NCI-H2227 (cell line): ENCODE results near the gene NUP98.
"Not testable (repeated sequence)": the region's sequence is repeated elsewhere in the genome, so short reads cannot be mapped to it uniquely, and the experiment has no call there.

ENCODE experiments used
- DNase-seq: peaks from one replicate; lab custom pipeline; 2025; ENCODE audit not compliant: unreplicated experiment; lab: John Stamatoyannopoulos, UW

NUP98 gene

DNA sequence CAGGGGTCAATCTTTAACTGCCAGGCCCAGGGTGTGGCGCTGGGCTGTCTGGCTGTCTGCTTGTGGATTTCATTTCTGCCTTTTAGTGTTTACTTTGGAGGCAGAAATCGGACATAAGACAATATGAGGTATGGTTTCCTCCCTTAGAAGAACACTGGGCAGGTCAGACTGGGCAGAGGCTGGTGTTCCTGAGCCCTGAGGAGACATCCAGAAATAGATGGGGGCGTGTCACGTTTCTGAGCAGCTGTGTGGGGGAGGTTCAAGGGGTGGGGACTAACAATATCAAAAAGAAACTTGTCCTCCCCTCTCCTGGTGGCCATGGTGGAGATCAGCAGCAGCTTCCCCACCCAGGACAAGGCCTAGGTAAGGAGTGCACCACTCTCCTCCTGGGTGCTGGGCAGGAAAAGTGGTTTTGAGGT, 152.5 kb downstream of the NUP98 start, which contains the start of gene ART1:
Gene ART1, plus strand, starts transcription at position 312 of the 419 bp plus-strand sequence. CDS start 14,086 bp downstream, outside the sequence.
- no peak for DNase-seq

DNA sequence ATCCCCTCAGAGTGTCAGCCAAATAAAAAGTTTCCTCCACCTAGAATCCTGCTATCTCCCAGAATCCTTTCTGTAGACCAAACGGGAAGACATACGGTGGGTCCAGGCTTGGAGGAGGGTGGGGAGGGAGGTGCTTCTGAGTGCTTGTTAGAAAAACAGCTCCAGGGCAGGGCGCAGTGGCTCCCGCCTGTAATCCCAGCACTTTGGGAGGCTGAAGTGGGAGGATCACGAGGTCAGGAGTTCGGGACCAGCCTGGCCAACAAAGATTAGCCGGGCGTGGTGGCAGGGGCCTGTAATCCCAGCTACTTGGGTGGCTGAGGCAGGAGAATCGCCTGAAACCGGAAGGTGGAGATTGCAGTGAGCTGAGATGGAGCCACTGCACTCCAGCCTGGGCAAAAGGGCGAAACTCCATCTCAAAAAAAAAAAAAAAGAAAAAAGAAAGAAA, 154.2 kb downstream of the NUP98 start:
- not testable (repeated sequence) for DNase-seq

DNA sequence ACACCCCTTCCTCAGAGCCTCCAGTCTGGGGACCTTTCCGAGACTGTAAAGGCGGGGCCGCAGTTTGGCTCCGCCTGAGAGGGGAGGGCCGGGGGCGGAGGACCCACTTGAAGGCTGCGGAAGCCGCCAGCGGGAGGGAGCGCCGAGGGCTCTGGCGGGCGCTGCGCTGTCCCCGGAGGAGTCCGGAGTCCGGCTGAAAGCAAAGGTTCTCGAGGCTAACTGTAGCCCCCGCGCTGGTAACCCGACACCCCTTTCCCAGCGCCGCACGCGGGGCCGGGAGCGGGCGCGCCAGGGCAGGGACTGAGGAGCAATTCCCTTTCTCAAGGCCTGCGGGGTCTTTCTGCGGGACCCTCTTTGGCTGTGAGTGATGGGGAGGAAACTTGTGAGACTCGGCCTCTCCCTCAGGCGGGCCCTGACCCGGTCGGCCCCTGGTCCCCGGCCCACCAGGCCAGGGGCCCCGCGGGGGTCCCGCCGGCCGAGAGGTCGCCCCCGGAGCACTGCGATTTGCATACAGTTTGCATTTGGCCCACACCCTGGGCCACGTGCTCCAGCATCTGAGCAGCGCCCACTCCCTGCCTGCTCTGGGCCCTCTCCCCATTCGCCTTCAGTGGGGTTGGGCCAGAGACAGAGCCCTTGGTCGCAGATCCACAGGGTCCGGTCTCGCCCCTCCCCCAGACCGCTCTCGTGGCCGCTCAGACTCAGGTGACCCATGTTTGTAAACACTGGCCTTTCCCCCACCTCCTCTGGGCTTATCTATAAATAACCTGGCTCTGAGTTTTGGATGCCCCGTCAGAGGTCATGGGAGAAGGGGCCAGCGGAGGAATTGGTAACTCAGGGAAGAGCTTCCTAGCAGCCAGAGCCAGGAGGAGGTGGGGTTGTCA, 155.0 kb downstream of the NUP98 start:
- DNase-seq: peak; percentile 94

DNA sequence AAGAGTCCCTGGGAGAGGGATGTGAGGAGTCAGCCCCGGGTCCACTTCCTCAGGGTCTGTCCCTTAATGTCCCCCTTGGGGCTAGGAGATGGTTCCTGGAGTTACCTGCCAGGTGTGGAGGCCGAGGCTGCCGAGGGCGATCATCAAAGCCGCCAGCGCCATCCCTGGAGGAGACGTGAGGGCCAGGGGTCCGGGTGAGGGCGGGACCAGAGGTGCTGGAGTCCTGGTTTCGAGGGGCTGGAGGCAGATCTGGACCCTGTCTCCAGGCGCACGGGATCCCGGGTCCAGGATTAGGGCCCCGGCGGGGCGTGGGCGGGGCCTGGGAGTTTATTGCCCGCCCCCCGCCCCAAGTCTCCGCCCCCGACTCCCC, 155.7 kb downstream of the NUP98 start, which contains the start of gene ART5:
Gene ART5, minus strand, starts transcription at position 292 of the 370 bp plus-strand sequence. Its CDS starts 130 bp downstream, at position 162.
- DNase-seq: no peak

DNA sequence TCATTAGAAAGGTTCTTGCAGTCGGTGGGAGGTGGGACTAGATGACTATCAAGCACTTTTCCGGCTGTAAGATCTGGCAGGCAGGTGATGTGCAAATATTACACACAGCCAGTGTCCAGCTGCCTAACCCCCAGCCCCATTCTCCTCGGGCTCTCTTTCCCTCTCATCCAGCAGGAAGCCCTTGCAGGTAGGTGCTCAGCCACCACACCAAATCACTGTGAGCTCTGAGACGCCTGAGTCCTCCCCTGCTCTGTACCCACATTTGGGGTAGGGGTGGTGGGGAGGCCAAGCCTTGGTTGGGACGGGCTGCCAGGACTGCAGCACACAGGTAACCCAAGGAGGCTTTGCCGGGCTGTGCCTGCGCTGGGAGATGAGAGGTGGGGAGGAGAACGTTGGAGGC, 156.2 kb downstream of the NUP98 start:
- DNase-seq: no peak

DNA sequence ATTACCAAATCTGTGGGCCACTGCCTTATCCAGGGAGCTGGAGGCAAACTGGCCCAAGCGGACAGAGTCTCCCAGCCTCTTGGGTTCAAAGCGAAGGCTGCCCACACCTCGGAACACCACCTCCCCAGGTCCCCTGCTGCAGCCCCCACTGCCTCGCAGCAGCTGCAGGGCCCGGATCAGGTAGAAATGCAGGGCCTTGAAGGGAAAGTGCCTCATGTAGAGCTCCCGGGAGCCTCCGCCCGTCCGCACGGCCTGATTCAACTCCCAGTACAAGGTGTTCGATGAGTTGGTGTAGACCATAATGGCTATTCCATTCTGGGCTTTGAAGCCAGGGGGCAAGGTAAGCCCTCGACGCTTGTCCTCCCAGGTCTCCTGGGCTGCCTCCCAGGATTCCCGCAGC, 157.5 kb downstream of the NUP98 start:
- no peak for DNase-seq

DNA sequence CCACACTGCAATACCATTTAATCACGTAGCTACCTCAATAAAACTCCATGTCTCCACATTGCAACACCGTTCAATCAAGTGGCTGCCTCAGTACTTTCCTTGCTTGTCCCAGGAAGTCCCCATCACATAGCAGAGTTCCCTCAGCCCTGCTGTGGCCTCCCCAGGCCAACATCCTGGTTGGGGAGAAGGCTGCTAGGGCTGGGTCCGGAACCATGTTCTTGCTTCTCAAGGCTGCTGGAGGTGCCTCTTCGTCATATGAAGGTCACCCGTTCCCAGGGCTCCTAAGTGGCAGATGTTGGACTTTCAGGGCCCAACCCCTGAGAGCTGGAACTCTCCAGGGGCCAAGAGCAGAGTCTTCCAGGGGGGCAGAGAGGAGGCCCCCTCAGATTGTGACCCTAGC, 158.8 kb downstream of the NUP98 start:
- DNase-seq: no peak

DNA sequence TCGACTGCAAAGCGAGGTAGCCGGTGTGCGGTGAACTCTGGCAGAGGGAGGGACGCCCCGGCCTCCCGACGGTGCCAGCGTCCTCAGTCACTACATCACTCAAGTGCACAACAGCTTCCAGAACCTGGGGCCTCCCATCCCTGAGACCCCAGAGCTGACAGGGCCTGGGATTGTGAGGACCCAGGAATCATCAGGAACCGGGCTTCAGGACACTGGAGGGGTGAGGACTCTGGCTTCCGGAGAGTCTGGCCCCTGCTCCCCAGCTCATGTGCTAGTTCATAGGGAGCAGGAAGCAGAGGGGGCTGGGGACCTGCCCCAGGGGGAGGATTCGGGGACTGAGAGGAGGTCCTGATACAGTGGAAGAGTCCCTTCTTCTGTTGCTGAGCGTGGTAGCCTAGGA, 160.2 kb downstream of the NUP98 start:
- no peak for DNase-seq

DNA sequence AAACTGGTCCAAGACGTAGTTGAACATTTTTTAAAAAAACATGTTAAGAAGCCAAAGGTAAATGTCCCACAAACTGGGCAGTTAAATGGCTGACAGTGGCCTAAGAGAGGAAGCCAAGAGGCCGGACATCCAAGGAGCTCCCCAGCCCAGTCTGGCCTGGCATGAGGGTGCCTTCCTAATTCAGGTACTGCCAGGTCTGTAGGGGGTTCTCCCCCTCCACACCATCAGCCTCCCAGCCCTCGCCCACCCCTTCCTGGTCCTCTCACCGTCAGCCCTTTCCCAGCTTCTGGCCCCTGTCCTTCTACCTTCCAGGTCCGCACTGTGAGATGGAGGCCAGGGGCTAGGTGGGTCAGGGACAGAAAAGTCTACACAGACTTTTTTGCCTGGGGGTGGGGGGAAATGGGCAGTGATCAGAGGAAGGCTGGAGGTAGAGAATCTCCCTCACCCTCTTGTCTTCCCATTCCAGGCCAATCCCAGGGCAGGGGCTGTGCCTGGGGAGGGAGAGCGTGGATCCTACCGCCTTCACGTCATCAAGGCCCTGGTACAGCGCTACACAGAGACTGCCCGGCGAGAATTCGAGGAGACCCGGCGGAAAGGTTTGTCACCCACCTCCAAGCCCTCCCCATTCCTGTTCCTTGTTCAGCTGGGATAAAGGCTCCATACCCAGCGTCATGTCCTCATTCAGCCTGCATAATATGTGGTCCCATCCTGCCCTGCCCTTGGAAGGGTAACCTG, 161.5 kb downstream of the NUP98 start:
- DNase-seq: no peak

DNA sequence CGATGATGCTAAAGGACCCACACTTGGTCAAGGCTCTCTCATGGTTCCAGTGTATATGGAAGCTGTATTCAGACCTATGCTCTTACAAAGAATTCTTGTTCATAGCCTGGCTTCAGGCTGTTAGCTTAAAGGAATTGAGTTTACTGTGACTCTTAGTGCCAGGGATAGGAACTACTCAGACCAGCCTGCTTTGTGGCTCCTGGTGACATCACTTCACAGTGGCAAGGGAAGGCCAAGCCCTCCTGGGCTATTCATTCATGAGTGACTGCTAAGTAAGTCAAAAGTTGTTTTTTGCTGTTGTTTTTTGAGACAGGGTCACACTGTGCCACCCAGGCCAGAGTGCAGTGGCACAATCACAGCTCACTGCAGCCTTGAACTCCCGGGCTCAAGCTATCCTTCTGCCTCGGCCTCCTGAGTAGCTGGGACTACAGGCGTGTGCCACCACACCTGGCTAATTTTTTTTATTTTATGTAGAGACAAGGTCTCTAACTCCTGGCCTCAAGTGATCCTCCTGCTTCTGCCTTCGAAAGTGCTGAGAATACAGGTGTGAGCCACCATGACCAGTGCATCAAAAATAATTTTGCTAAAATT, 165.2 kb downstream of the NUP98 start:
- no peak for DNase-seq

DNA sequence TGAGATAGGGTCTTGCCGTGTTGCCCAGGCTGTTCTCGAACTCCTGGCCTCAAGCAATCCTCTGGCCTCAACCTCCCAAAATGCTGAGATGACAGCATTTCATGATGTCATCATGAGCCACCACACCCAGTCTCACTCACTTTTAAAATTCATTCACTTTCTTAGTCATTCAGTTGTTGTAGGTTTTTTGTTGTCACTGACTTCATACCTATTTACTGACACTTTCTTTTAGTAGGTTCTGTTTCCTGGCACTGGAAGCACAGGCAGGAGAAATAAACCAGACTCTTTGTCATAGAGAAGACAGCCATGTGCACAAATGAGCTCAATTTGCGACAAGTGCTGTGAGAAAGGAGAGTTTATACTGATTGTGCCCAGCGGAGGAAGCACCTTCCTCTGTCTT, 166.0 kb downstream of the NUP98 start:
- no peak for DNase-seq

DNA sequence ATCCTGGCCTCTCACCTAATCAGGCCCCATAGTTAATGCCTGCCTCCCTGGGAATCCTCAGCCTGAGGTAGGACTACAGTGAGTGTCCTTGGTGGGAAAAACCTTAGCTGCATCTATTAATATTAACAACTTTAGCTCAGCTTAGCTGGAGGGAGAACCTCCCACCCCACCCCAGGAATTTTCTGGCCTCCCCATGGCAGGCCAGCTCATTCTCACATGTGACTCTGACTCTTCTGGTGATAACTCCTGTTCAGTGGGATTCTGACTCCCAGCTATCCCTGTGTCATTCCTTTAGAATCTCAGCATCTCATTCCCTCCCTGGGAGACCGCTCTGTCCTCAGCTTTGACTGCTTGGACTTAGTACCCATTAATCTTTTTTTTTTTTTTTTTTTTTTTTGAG, 170.1 kb downstream of the NUP98 start:
- DNase-seq: no peak

DNA sequence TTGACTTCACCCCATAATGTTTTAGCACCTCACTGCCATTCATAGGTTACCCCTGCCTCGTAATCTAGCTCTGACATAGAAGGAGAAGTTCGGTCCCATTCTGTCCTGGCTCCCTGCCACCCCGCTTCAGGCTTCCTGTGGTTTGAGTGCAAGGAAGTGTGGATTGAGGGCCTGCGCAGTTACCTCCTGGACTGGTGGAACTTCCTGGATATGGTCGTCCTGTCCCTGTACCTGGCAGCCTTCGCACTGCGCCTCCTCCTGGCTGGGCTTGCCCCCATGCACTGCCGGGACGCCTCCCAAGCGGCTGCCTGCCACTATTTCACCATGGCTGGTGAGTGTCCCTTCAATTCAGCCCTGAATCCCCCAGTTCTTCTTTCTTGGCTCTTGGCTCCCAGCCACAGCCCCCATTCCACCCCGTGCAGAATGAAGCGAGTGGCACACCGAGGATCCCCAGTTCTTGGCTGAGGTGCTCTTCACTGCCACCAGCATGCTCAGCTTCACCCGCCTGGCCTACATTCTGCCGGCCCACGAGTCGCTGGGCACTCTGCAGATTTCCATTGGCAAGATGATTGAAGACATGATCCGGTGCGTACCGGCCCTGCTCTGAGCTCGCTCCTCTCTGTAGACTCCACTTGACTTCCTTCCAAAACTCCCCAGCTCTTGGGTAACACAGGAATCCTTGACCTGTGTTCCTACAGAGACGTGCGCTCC, 170.9 kb downstream of the NUP98 start:
- DNase-seq: no peak
